SH-SY5Y (cell line): ENCODE results near the gene CHD2.

ENCODE experiments used
- GATA2 ChIP-seq: IDR thresholded peaks from 2 replicates; pipeline ENCODE4 v1.6.1; 2011; ENCODE audit warnings: mild to moderate bottlenecking, low read depth, low read length
- GATA3 ChIP-seq: IDR thresholded peaks from 2 replicates; pipeline ENCODE4 v1.6.1; 2011; ENCODE audit warnings: low read depth, mild to moderate bottlenecking, low read length, moderate library complexity

DNA sequence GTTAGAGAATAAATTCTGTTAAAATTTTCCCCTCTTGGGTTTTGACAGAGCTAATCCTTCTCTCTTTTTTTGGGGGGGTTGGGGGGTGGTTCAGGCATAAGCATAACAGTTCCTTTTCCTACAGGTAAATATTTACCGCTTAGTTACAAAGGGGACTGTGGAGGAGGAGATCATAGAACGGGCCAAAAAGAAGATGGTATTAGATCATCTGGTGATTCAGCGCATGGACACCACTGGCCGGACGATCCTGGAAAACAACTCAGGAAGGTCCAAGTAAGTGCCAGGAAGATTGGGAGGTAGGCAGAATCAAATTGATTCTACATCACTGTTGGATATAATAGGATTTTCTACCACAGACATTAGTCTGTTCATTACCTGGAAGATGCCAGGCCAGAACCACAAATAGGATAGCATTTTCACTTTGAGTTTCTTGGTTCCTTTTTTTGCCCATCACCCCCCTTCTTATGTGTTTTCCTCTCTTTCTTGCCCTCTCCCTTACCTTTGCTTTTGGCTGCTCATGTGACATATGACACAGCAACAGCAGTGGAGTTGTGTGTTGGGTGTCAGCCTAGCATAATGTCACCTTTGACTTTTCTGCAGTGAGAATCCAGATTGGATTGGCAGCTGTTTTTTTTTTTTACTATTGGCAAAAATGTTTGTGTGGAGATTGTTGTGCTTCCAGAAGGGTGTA lies 79.0 kb downstream of the CHD2 start:
- TF ChIP-seq GATA2 = no peak
- TF ChIP-seq GATA3 = no peak
